Effector memory CD8-positive, alpha-beta T cell (primary cell): Measurements from ENCODE around the gene CAV1.

Experiments
- ATAC-seq: fragments of 150-1000 bp; cut with Tn5 transposase; replicated peaks from 2 replicates; pipeline ENCODE4 v1.10.0; 2021; ENCODE audit warnings: mild to moderate bottlenecking, moderate library complexity
- DNase-seq, 3 experiments: peaks; one replicate each; pipeline ENCODE4 v3.0.0; 2021
- H3K27ac Mint-ChIP-seq, 2 donors: one replicate each; pipeline ENCODE4 v1.8.0; 2022; ENCODE audit warnings: mild to moderate bottlenecking in 2 of 2, mixed read lengths in 2 of 2, moderate library complexity in 2 of 2
- H3K27me3 Mint-ChIP-seq, 2 donors: one replicate each; pipeline ENCODE4 v1.8.0; 2022; ENCODE audit warnings: mixed read lengths in 2 of 2
- H3K36me3 Mint-ChIP-seq: one replicate; pipeline ENCODE4 v1.8.0; 2022; ENCODE audit warnings: mild to moderate bottlenecking, moderate library complexity, mixed read lengths; ENCODE audit not compliant: insufficient read depth
- H3K4me1 Mint-ChIP-seq, 2 donors: one replicate each; pipeline ENCODE4 v1.8.0; 2022; ENCODE audit warnings: low read depth in 2 of 2, mixed read lengths in 2 of 2
- H3K4me3 Mint-ChIP-seq, 2 donors: one replicate each; pipeline ENCODE4 v1.8.0; 2022; ENCODE audit warnings: mild to moderate bottlenecking in 2 of 2, mixed read lengths in 2 of 2, moderate library complexity in 2 of 2
- H3K9me3 Mint-ChIP-seq, 2 donors: one replicate each; pipeline ENCODE4 v1.8.0; 2022; ENCODE audit warnings: mixed read lengths in 2 of 2

The CAV1 gene

DNA sequence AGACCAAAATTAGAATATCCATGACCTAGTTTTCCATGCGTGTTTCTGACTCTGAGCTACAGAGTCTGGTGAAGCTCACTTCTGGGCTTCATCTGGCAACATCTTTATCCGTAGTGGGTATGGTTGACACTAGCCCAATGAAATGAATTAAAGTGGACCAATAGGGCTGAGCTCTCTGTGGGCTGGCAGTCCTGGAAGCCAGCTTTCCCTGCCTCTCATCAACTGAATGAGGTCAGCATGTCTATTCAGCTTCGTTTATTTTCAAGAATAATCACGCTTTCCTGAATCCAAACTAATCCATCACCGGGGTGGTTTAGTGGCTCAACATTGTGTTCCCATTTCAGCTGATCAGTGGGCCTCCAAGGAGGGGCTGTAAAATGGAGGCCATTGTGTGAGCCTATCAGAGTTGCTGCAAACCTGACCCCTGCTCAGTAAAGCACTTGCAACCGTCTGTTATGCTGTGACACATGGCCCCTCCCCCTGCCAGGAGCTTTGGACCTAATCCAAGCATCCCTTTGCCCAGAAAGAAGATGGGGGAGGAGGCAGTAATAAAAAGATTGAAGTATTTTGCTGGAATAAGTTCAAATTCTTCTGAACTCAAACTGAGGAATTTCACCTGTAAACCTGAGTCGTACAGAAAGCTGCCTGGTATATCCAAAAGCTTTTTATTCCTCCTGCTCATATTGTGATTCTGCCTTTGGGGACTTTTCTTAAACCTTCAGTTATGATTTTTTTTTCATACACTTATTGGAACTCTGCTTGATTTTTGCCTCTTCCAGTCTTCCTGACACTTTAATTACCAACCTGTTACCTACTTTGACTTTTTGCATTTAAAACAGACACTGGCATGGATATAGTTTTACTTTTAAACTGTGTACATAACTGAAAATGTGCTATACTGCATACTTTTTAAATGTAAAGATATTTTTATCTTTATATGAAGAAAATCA, 35.5 kb downstream of the CAV1 start:
- H3K4me3 Mint-ChIP-seq: no peak overlapping the region
- H3K36me3 Mint-ChIP-seq: no peaks in the 10 kb centered on the region
- H3K4me1 Mint-ChIP-seq: peaks cover 0 to 3% of the 10 kb centered on the region in 2 donors
- no peak overlapping the region for H3K27ac Mint-ChIP-seq
- H3K9me3 Mint-ChIP-seq: peaks cover 0 to 2% of the 10 kb centered on the region in 2 donors
- ATAC-seq (no peak), DNase-seq (no peak)
- H3K27me3 Mint-ChIP-seq: peaks cover 20 to 62% of the 10 kb centered on the region in 2 donors

DNA sequence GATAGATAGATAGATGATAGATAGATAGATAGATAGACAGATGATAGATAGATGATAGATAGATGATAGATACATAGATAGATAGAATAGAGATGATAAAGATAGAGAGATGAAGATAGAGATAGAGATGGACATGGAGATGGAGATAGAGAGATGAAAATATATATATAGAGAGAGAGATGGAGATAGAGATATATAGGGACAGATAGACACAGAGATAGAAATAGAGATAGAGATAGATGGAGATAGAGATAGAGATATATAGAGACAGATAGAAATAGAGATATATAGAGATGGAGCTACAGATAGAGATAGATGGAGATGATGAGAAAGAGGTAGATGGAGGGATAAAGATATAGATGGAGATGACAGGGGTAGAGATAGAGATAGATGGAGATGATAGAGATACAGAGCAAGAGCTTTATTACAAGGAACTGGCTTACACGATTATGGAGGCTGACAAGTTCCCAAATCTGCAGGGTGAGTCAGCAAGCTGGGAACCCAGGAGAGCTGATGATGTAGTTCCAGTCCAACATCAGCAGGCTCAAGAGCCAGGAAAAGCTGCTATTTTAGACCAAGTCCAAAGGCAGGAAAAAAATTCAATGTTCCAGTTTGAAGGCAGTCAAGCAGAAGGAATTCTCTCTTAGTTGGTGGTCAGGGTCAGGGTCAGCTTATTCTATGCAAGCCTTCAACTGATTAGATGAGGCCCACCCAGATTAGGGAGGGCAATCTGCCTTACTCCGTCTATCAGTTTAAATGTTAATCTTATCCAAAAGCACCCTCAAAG, 37.1 kb downstream of the CAV1 start:
- no peak overlapping the region for H3K27ac Mint-ChIP-seq
- H3K4me3 Mint-ChIP-seq: no peak overlapping the region
- ATAC-seq: no peak
- DNase-seq: no peak
- peaks cover 18 to 61% of the 10 kb centered on the region in 2 donors for H3K27me3 Mint-ChIP-seq
- peaks cover 0 to 3% of the 10 kb centered on the region in 2 donors for H3K4me1 Mint-ChIP-seq
- H3K9me3 Mint-ChIP-seq: peaks cover 0 to 2% of the 10 kb centered on the region in 2 donors
- H3K36me3 Mint-ChIP-seq: no peaks in the 10 kb centered on the region

DNA sequence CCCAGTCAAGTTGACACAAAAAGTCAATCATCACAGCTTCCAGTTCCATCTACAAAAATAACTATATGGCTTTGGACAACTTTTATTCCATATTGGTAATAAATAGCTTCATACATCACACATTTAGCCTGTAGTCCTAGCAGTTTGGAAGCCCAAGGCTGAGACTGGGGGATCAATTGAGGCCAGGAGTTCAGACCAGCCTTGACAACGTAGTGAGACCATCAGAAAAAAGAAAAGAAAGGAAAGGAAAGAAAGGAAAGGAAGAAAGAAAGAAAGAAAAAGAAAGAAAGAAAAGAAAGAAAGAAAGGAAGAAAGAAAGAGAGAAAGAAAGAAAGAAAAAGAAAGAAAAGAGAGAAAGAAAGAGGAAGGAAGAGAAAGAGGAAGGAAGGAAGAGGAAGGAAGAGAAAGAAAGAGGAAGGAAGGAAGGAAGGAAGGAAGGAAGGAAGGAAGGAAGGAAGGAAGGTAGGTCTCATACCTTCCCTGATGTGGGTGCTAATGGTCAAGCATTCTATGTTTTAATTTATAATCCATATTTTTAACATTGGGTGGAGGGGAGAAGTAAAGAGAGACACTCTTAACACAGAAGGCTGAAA, 37.8 kb downstream of the CAV1 start:
- Mint-ChIP-seq H3K27ac (no peak overlapping the region), H3K9me3 (peaks cover 0 to 2% of the 10 kb centered on the region in 2 donors), H3K36me3 (no peaks in the 10 kb centered on the region), H3K4me1 (peaks cover 0 to 3% of the 10 kb centered on the region in 2 donors), H3K27me3 (peaks cover 13 to 57% of the 10 kb centered on the region in 2 donors), H3K4me3 (no peak overlapping the region)
- ATAC-seq (no peak), DNase-seq (no peak)

DNA sequence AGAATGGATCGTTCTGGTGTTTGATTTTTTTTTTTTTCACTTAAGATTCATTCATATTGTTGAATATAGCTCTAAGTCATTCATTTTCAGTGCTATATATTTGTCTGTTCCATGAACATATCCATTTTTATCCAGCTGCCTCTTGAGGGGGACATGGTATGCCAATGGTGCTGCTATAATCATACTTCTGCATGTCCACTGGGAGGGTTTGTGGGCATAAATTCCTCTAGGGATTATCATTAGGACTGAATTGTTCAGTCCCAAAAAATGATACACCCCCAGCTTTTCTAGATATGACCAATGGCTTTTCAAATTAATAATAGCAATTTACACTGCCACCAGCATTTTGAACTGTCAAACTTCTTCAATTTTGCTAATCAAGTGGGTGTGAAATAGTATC, 41.1 kb downstream of the CAV1 start:
- peaks cover 0 to 3% of the 10 kb centered on the region in 2 donors for H3K4me1 Mint-ChIP-seq
- ATAC-seq (no peak), DNase-seq (no peak)
- peaks cover 21 to 46% of the 10 kb centered on the region in 2 donors for H3K27me3 Mint-ChIP-seq
- H3K4me3 Mint-ChIP-seq: no peak overlapping the region
- H3K36me3 Mint-ChIP-seq: no peaks in the 10 kb centered on the region
- no peak overlapping the region for H3K27ac Mint-ChIP-seq
- peaks cover 0 to 2% of the 10 kb centered on the region in 2 donors for H3K9me3 Mint-ChIP-seq

DNA sequence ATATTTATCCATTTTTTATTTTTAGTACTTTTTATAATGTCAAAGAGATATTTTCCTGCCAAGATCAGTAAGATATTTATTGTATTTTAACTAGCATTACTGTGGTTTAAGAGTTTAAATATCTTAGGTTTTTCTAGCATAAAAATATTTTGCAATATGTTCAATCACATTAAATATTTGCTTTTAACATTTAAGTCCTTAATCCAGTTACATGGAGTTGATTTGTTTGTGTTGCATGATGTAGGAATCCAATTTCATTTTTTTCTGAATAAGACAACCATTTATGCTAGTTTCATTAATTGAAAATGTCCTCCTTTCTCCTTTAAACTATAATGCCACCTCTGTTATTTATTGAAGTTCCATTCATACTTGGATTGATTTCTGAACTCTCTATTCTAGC, 41.8 kb downstream of the CAV1 start:
- H3K9me3 Mint-ChIP-seq: peaks cover 0 to 2% of the 10 kb centered on the region in 2 donors
- no peak for ATAC-seq
- no peak for DNase-seq
- H3K27me3 Mint-ChIP-seq: peaks cover 21 to 43% of the 10 kb centered on the region in 2 donors
- H3K27ac Mint-ChIP-seq: no peak overlapping the region
- H3K36me3 Mint-ChIP-seq: no peaks in the 10 kb centered on the region
- H3K4me1 Mint-ChIP-seq: peaks cover 0 to 3% of the 10 kb centered on the region in 2 donors
- no peak overlapping the region for H3K4me3 Mint-ChIP-seq

DNA sequence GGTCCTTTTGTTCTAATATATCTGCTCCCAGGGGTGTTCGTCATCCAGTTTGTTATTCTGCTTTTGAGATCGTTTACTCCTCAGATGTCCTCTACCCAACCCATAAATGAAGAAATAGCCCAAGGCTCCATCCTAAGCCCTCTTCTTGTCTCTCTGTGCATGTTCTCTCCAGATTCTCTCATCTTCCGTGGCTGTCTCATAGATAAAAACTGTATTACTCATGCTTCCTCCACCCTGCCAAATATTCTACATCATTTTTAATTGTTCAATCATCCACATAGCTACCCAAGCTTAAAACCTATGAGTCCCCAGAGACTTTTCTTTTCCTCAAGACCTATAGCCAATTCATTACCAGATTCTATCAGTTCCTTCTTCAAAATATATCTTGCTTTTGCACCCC, 44.9 kb downstream of the CAV1 start:
- no peak for DNase-seq
- no peaks in the 10 kb centered on the region for H3K9me3 Mint-ChIP-seq

DNA sequence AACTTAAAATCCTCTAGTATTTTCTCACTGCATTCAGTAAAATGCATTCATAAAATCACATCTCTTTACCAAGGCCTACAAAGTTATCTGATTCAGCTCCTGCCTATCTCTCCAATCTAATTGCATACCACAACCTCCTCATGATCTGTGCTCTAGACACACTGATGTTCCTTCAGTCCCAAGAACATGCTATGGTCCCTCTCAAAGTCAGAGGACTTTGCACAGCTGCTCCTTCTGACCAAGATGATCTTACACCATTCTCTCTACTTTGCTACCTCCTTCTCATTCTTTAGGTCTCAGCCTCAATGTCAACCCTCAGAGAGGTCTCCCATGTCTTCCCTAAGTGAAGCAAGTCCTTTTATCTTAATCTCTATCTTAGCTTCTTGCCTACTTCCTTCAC, 45.5 kb downstream of the CAV1 start:
- Mint-ChIP-seq H3K27me3 (peaks cover 17 to 19% of the 10 kb centered on the region in 2 donors), H3K4me1 (no peaks in the 10 kb centered on the region), H3K36me3 (no peaks in the 10 kb centered on the region), H3K27ac (no peak overlapping the region), H3K4me3 (no peak overlapping the region), H3K9me3 (no peaks in the 10 kb centered on the region)
- ATAC-seq (no peak), DNase-seq (no peak)

More for the DNA sequence above, 44.9 kb downstream of the CAV1 start:
- ATAC-seq: no peak
- no peaks in the 10 kb centered on the region for H3K36me3 Mint-ChIP-seq
- no peaks in the 10 kb centered on the region for H3K4me1 Mint-ChIP-seq
- H3K27ac Mint-ChIP-seq: no peak overlapping the region
- peaks cover 21 to 22% of the 10 kb centered on the region in 2 donors for H3K27me3 Mint-ChIP-seq
- no peak overlapping the region for H3K4me3 Mint-ChIP-seq

DNA sequence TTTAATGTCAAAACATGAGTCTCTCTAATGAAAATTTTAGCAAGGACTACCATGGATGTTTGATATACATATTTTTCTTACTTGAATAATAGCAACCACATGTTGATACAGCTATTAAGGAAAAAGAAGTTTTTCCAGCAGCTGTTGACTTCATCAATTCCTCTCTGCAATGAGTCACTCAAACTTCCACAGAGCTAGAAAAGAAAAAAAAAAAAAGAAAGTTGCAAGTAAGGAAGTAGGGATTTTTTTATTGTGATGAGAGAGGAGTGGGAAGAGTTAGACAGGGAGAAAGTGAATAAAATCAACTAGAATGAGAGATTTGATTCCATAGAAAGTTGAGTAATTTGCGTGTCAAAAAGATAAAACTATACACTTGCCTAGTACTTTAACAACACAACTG, 46.2 kb downstream of the CAV1 start:
- H3K9me3 Mint-ChIP-seq: no peaks in the 10 kb centered on the region
- H3K27ac Mint-ChIP-seq: no peak overlapping the region
- H3K4me1 Mint-ChIP-seq: no peaks in the 10 kb centered on the region
- no peak overlapping the region for H3K4me3 Mint-ChIP-seq
- no peaks in the 10 kb centered on the region for H3K36me3 Mint-ChIP-seq
- H3K27me3 Mint-ChIP-seq: peaks cover 17 to 22% of the 10 kb centered on the region in 2 donors
- DNase-seq (no peak), ATAC-seq (no peak)

DNA sequence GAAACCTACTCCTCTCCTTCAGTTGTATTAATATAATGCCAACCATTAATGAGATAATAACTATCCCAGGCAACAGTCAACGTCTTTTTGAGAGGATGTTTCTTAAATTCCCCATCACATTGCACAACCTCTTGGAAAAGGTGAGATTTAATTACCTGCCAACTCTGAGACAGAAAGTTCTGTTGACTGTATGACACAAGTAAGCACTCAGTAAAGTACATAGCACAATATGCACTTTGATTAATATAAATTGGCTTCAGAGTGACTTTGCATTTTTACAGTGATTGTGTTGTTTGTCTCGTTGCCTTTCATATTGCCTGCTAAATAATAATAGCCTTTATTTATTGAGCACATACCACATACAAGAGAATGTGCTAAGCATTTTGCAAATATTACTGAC, 46.7 kb downstream of the CAV1 start:
- ATAC-seq (no peak), DNase-seq (no peak)
- Mint-ChIP-seq H3K4me3 (no peak overlapping the region), H3K4me1 (no peaks in the 10 kb centered on the region), H3K9me3 (no peaks in the 10 kb centered on the region), H3K27ac (no peak overlapping the region), H3K36me3 (no peaks in the 10 kb centered on the region), H3K27me3 (peaks cover 21 to 27% of the 10 kb centered on the region in 2 donors)

DNA sequence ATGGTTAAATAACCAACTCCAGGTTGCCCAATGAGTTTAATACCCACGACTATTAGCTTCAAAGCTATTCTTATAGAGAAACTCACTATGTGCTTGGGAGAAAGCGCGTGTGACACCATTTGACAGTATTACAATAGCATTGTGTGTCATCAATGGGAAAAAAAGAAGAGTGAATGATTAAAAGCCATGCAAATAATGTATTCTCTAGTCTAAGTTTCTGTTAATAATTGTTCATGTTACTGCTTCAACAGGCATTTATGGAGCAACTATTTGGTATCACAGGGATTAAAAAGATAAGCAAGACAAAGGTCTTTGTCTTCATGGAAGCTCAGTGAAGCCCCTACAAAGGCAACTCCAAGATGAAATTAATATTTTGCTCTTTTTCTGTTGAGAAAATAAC, 47.2 kb downstream of the CAV1 start:
- Mint-ChIP-seq H3K4me1 (no peaks in the 10 kb centered on the region), H3K9me3 (no peaks in the 10 kb centered on the region), H3K36me3 (no peaks in the 10 kb centered on the region), H3K27ac (no peak overlapping the region), H3K27me3 (peaks cover 23 to 32% of the 10 kb centered on the region in 2 donors), H3K4me3 (no peak overlapping the region)
- no peak for ATAC-seq
- DNase-seq: no peak

DNA sequence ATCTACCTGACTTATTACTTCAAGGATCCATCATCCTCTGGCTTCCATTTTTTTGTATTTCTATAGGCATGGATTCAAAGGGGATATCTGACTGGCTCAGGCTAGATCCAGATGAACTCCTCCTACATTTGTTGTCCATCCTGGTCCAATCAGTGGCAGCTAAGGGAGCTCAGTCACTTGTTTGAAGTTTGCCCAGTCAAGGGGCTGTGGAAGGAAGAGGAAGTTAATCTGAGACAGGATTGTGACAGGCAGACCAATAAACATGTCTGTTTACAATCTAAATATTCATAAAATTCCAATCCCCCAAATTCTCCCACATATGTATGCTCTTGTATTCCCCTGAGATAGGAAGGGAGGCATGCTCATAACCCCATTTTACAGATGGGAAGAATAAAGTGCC, 48.7 kb downstream of the CAV1 start:
- H3K27ac Mint-ChIP-seq: no peak overlapping the region
- ATAC-seq: no peak
- H3K4me3 Mint-ChIP-seq: no peak overlapping the region
- H3K4me1 Mint-ChIP-seq: no peaks in the 10 kb centered on the region
- no peaks in the 10 kb centered on the region for H3K9me3 Mint-ChIP-seq
- no peak for DNase-seq
- peaks cover 23 to 44% of the 10 kb centered on the region in 2 donors for H3K27me3 Mint-ChIP-seq
- H3K36me3 Mint-ChIP-seq: no peaks in the 10 kb centered on the region

DNA sequence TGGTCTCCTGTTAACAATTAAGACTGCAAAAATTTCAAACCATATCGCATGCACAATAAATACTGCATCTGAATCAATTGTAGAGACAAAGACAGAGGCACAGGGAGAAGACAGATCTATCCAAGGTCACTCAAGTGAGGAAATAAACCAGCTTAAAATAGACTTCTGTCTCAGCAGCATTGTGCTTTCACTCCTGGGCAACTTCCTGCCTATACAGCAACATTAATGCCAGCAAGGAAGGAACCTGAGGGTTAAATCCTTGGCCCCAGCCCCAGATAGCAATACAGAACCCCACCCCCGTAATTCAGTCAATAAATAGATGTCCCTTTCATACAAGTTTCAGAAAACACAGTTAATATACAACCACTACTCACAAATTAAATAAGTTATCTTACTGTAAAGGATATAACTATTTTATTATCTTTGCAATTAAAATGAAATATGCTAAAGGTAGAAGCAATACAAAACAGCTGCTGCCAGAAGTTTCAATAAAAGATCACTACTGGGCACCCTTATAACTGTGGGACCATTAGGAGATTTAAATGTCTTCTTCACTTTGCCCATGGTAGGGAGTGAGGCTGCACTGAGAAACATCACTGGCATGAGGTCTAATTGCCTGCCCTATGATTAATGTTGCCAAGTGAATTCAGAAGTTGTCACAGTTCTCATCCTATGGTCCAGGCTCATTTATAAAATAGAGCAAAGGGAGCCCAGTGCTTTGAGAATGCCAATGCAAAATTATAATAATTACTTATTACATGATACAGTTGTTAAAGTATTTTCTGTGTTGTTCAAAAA, 49.4 kb downstream of the CAV1 start:
- no peak for ATAC-seq
- no peak overlapping the region for H3K27ac Mint-ChIP-seq
- no peak overlapping the region for H3K4me3 Mint-ChIP-seq
- no peaks in the 10 kb centered on the region for H3K36me3 Mint-ChIP-seq
- no peaks in the 10 kb centered on the region for H3K4me1 Mint-ChIP-seq
- H3K27me3 Mint-ChIP-seq: peaks cover 22 to 44% of the 10 kb centered on the region in 2 donors
- H3K9me3 Mint-ChIP-seq: no peaks in the 10 kb centered on the region
- DNase-seq: no peak

DNA sequence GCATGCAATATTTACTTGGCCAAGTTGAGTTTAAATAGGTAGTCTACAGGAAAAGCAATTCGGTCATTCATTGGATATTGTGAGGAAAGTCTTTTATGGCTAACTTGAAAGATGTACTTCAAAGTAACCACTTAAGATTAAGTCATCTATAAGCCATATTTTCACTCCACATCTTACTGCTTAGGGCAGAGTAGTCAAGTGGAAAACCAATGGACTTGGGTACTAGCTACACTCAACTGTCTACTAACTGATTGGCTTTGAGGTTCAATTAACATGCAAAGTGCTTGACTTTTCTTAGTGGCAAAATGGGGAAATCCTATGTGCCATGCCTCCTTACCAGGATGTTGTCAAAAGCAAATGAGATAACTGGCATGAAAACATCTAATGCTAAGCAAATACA, 51.0 kb downstream of the CAV1 start:
- ATAC-seq (no peak), DNase-seq (no peak)
- Mint-ChIP-seq H3K27me3 (peaks cover 6 to 29% of the 10 kb centered on the region in 2 donors), H3K9me3 (no peaks in the 10 kb centered on the region), H3K36me3 (no peaks in the 10 kb centered on the region), H3K4me1 (no peaks in the 10 kb centered on the region), H3K27ac (no peak overlapping the region), H3K4me3 (no peak overlapping the region)
